Vagina (tissue), 2 donors: ENCODE data around the gene MCOLN2. TPM values are rescaled to one million over a fixed set of nuclear protein-coding genes. Genes with fewer than 3 reads are reported as not detected.

Source experiments
- DNase-seq, 2 donors: peaks; one replicate each; pipeline ENCODE4 v3.0.0-alpha.2; 2017; ENCODE audit errors: extremely low spot score in 2 of 2
- H3K27ac ChIP-seq: fragments of 200-600 bp; sonication (generic); one replicate; pipeline ENCODE4 v1.5.1; 2019
- H3K27me3 ChIP-seq: fragments of 200-600 bp; sonication (generic); one replicate; pipeline ENCODE4 v1.5.1; 2019
- H3K36me3 ChIP-seq, 2 donors: fragments of 200-600 bp; sonication (generic); one replicate each; pipeline ENCODE4 v1.5.1; 2017 to 2019
- H3K4me1 ChIP-seq: fragments of 200-600 bp; sonication (generic); one replicate; pipeline ENCODE4 v1.5.1; 2019
- H3K4me3 ChIP-seq, 2 donors: fragments of 200-600 bp; sonication (generic); 1 replicate in 1 of 2; 2 replicates in 1 of 2; pipeline ENCODE4 v1.5.1; 2016 to 2019
- H3K9me3 ChIP-seq: fragments of 200-600 bp; sonication (generic); one replicate; pipeline ENCODE4 v1.5.1; 2019
- POLR2A ChIP-seq, 2 donors: fragments of 450-650 bp; IDR thresholded peaks; one replicate each; pipeline ENCODE4 v1.6.1; 2017; ENCODE audit warnings: antibody characterized with exemption in 2 of 2, mild to moderate bottlenecking in 2 of 2, moderate library complexity in 2 of 2
- POLR2AphosphoS5 ChIP-seq, 2 donors: sonication (generic); formaldehyde crosslinking; IDR thresholded peaks; one replicate each; pipeline ENCODE4 v1.9.0; 2017; ENCODE audit warnings: antibody characterized with exemption in 2 of 2, mild to moderate bottlenecking in 2 of 2, low read depth in 1 of 2; ENCODE audit not compliant: insufficient read depth in 1 of 2
- intact Hi-C: fragments of 100-400 bp; cut with DNase I; formaldehyde crosslinking; loops from one replicate; pipeline ENCODE4 v1.15.1; 2023
- total RNA-seq: library from RNA; depleted of rRNA; stranded (reverse); fragments of >200 nt; gene quantifications from one replicate; pipeline ENCODE4 v1.2.3, GENCODE V29; 2016
- TF ChIP-seq, protein P1 (sequence below), 3 experiments: fragments of 450-650 bp in 2 of 3; fragments of 200-600 bp in 1 of 3; sonication (generic) in 1 of 3; IDR thresholded peaks; one replicate each; pipeline ENCODE4 v1.5.1; 2017 to 2019; ENCODE audit warnings: antibody characterized with exemption in 3 of 3, mild to moderate bottlenecking in 2 of 3, moderate library complexity in 2 of 3

MCOLN2 gene
- total RNA-seq, 1 donor from 2014 or later: 1.7 TPM

DNA sequence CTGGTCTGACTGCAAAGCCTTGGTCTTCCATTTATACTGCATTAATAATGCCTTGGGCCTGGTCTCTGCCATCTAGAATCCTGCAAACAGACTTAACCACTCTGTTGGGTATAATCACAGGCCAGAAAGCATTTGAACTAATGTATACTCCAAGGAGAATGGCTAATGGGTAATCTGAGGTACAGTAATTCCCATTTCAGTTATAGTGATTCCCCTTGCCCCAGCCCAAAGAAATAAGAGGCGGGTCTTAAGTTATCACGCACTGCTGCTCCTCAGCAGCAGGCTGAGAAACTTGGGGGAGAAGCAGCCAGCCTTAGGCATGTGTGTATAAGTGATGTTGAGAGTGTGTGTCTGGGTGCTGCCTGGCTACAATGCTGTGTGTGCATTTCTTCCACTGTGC lies 106.3 kb downstream of the MCOLN2 start:
- no peak for DNase-seq
- intact Hi-C loops: no loop called here
- H3K4me1 ChIP-seq: no peaks in the 10 kb centered on the region
- H3K27ac ChIP-seq: no peak overlapping the region
- no peak overlapping the region for H3K4me3 ChIP-seq
- TF ChIP-seq POLR2AphosphoS5 (IDR thresholded peaks at IDR 0.05; ENCODE audit: insufficient read depth in 1 of 2, low read depth in 1 of 2): no peak
- H3K27me3 ChIP-seq: no peaks in the 10 kb centered on the region
- H3K36me3 ChIP-seq: no peaks in the 10 kb centered on the region
- H3K9me3 ChIP-seq: no peaks in the 10 kb centered on the region

DNA sequence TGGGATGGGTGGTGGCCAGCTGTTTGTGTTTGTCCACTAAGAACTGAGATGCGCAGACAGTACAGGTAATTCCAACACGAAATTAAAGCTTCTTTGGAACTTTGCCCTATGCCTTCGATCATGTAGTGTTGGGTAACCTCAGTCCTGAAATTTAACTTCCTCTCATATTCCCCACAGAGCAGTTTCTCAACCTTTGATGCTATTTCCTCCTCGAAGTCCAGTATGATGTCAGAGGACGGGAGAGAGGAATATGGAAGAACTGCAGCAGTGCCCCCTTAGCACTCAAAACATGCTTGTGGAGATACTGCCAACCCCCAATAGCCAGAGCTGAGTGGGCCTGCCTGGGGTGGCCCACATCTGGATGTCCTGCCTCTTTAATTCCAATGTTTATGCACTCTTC lies 107.5 kb downstream of the MCOLN2 start:
- no peaks in the 10 kb centered on the region for H3K4me1 ChIP-seq

DNA sequence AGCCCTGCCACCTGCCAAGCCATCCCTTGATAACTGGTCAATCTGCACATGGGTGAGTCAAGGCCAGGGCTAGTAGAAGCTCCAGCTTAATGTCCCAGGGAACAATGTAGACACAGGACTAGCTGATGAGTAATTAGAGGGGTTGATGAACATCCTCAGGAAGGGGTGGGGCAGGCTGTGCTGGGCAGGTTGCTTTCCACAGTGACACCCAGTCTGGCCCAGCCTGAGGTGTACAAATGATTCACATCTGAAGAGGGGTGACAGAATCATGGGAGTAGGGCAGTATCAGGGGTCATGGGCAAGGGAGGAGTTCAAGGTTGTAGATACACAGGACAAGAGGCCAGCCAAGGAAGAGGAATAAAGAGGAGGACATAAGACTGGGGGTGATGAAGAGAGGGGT lies 108.2 kb downstream of the MCOLN2 start:
- no peak overlapping the region for H3K27ac ChIP-seq
- intact Hi-C loops: no loop called here
- H3K9me3 ChIP-seq: no peaks in the 10 kb centered on the region
- no peak for DNase-seq
- no peaks in the 10 kb centered on the region for H3K27me3 ChIP-seq
- peak in 1 of 2 donors; percentile 41 for TF ChIP-seq POLR2AphosphoS5 (IDR thresholded peaks at IDR 0.05; ENCODE audit: insufficient read depth in 1 of 2, low read depth in 1 of 2)
- TF ChIP-seq, protein P1, sequence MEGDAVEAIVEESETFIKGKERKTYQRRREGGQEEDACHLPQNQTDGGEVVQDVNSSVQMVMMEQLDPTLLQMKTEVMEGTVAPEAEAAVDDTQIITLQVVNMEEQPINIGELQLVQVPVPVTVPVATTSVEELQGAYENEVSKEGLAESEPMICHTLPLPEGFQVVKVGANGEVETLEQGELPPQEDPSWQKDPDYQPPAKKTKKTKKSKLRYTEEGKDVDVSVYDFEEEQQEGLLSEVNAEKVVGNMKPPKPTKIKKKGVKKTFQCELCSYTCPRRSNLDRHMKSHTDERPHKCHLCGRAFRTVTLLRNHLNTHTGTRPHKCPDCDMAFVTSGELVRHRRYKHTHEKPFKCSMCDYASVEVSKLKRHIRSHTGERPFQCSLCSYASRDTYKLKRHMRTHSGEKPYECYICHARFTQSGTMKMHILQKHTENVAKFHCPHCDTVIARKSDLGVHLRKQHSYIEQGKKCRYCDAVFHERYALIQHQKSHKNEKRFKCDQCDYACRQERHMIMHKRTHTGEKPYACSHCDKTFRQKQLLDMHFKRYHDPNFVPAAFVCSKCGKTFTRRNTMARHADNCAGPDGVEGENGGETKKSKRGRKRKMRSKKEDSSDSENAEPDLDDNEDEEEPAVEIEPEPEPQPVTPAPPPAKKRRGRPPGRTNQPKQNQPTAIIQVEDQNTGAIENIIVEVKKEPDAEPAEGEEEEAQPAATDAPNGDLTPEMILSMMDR (IDR thresholded peaks at IDR 0.05): no peak
- no peaks in the 10 kb centered on the region for H3K36me3 ChIP-seq
- H3K4me1 ChIP-seq: no peaks in the 10 kb centered on the region
- no peak overlapping the region for H3K4me3 ChIP-seq

More for the DNA sequence above, 107.5 kb downstream of the MCOLN2 start:
- Histone ChIP-seq H3K27me3 (no peaks in the 10 kb centered on the region), H3K36me3 (no peaks in the 10 kb centered on the region), H3K9me3 (no peaks in the 10 kb centered on the region), H3K4me3 (no peak overlapping the region), H3K27ac (no peak overlapping the region)
- TF ChIP-seq, protein P1 (IDR thresholded peaks at IDR 0.05): no peak
- TF ChIP-seq POLR2AphosphoS5 (IDR thresholded peaks at IDR 0.05; ENCODE audit: insufficient read depth in 1 of 2, low read depth in 1 of 2) (no peak), POLR2A (IDR thresholded peaks at IDR 0.05) (no peak)
- no peak for DNase-seq
- intact Hi-C loops: no loop called here

DNA sequence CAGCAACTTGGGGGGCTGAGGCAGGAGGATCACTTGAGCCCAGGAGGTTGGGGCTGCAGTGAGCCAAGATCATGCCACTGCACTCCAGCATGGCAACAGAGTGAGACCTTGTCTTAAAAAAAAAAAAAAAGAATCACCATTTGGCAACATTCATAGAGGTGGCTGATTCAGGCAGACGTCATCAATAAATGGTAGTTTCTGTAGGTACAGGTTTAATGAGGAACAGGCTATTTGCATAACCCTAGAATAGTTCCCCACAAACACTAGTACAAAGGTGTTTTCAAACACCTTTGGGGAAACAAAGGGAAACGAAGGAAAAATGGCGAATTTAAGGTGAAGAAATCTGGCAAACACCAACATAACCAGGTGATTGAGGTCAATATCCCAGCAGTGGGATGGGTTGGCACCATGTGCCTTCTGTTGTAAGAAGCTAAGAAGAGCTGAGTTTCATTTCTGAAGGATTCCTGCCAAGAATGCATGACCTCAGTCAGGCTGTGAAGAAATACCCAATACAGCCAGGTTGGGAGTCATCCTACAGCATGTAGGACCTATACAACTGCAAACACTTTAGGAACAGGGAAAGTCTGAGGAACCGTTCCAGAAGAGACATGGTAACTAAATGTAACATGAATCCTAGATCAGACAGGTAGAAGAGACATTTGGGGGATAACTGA lies 109.5 kb downstream of the MCOLN2 start:
- DNase-seq: no peak
- H3K4me1 ChIP-seq: no peaks in the 10 kb centered on the region
- no peaks in the 10 kb centered on the region for H3K9me3 ChIP-seq
- no peaks in the 10 kb centered on the region for H3K27me3 ChIP-seq
- H3K4me3 ChIP-seq: no peak overlapping the region
- no peak overlapping the region for H3K27ac ChIP-seq
- intact Hi-C loops: no loop called here
- TF ChIP-seq POLR2A (IDR thresholded peaks at IDR 0.05) (no peak), POLR2AphosphoS5 (IDR thresholded peaks at IDR 0.05; ENCODE audit: insufficient read depth in 1 of 2, low read depth in 1 of 2) (peak in 1 of 2 donors; percentile 43)
- TF ChIP-seq, protein P1 (IDR thresholded peaks at IDR 0.05): no peak
- no peaks in the 10 kb centered on the region for H3K36me3 ChIP-seq

DNA sequence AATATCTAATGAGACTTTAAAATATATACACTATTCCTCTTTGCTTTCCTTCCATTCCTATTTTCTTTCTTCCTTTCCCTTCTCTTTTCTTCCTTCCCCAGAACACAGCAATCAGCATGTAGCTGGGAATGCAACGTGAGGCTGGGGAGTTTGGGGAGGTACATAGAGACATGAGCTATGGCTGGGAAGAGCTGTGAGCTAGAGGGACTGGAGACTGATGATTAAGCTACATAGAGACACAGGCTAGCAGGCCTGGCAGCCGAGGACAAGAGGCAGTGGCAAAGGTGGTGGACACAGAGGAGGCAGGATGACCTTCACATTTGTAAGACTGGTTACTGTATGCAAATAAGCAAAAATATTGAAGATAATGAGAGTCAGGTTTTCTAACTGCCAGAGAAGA lies 111.4 kb downstream of the MCOLN2 start:
- intact Hi-C loops: no loop called here

More for the DNA sequence above, 111.4 kb downstream of the MCOLN2 start:
- Histone ChIP-seq H3K9me3 (no peaks in the 10 kb centered on the region), H3K27ac (no peak overlapping the region), H3K4me3 (no peak overlapping the region), H3K27me3 (no peaks in the 10 kb centered on the region), H3K36me3 (no peaks in the 10 kb centered on the region), H3K4me1 (no peaks in the 10 kb centered on the region)
- TF ChIP-seq POLR2AphosphoS5 (IDR thresholded peaks at IDR 0.05; ENCODE audit: insufficient read depth in 1 of 2, low read depth in 1 of 2) (no peak), POLR2A (IDR thresholded peaks at IDR 0.05) (no peak)
- TF ChIP-seq, protein P1 (IDR thresholded peaks at IDR 0.05): no peak
- no peak for DNase-seq
